Stimulated activated CD4-positive, alpha-beta T cell treated with anti-CD3 and anti-CD28 coated beads, Interleukin-12 subunit alpha, Interleukin-12 subunit beta, amount 100 ng/mL, for 48 hours (primary cell): ENCODE data around the gene KCNK15.

Experiments used
- DNase-seq, 3 donors: peaks; one replicate each; pipeline ENCODE4 v3.0.0-alpha.2; 2020; ENCODE audit warnings: low read depth in 2 of 3, low spot score in 1 of 3

KCNK15 gene

GRCh38 chr20:44788706-44789456 is 43.2 kb downstream of the KCNK15 start:
- no peak for DNase-seq

- DNase-seq, result no peak
Observed at GRCh38 chr20:44790638-44791393, 45.2 kb downstream of the KCNK15 start.

GRCh38 chr20:44792796-44793195 is 47.1 kb downstream of the KCNK15 start:
- DNase-seq, result no peak

GRCh38 chr20:44795836-44796235 is 50.2 kb downstream of the KCNK15 start:
- no peak for DNase-seq

- no peak for DNase-seq
Observed at GRCh38 chr20:44796311-44796710, 50.6 kb downstream of the KCNK15 start.

- DNase-seq, result no peak
Observed at GRCh38 chr20:44796758-44797457, 51.2 kb downstream of the KCNK15 start.

- no peak for DNase-seq
Observed at GRCh38 chr20:44799691-44800090, 54.0 kb downstream of the KCNK15 start.

- DNase-seq, result no peak
Observed at GRCh38 chr20:44800391-44801046, 54.9 kb downstream of the KCNK15 start.
